ENCODE results near the gene IMMP1L.
"Not testable (repeated sequence)": the region's sequence is repeated elsewhere in the genome, so short reads cannot be mapped to it uniquely, and the experiment has no call there.

IMMP1L gene

GRCh38 chr11:31500560-31500959, 8.9 kb downstream of the IMMP1L start:
- Histone ChIP-seq H3K27me3 (replicated peaks; ENCODE audit: control insufficient read depth, insufficient read depth, low read length) (no peaks in the 10 kb centered on the region), H3K36me3 (ENCODE audit: control insufficient read depth, insufficient read depth, low read length) (peaks cover 1% of the 10 kb centered on the region; the same call in 1 of the 2 replicates), H3K4me3 (replicated peaks; ENCODE audit: low read depth, low read length) (no peak overlapping the region)
- no peak for TF ChIP-seq CTCF (IDR thresholded peaks at IDR 0.05; ENCODE audit: insufficient read depth, low read length, poor library complexity, severe bottlenecking)
- no peak for DNase-seq (ENCODE audit: extremely low read depth, insufficient read length)

DNA sequence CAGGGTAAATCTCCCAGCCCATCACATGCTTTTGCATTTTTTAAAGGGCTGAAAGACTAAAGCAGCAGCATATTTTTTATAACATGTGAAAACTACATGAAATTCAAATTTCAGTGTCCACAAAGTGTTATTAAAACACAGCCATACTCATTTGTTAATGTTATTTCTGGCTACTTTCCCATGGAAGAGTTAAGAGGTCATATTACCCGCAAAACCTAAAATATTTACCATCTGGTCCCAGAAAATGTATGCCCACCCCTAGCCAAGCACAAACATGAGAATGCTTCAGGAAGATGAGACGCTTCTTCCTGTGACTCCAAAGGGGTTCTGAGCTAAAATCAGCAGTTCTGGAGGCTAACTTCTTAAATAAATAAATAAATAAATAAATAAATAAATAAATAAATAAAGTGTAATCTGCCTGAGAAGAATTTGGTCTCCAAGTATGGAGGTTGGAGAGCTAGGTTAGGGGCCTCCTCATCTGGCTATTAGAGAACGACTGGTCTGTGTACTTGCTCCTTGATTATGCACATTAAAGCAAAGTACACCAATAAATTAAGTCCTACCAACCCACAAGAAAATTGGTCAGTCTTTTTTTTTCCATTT, 9.7 kb downstream of the IMMP1L start:
- no peak for TF ChIP-seq CTCF (IDR thresholded peaks at IDR 0.05; ENCODE audit: insufficient read depth, low read length, poor library complexity, severe bottlenecking)
- DNase-seq (ENCODE audit: extremely low read depth, insufficient read length) = no peak

GRCh38 chr11:31493762-31494161, 15.7 kb downstream of the IMMP1L start:
- H3K27me3 ChIP-seq (replicated peaks; ENCODE audit: control insufficient read depth, insufficient read depth, low read length); DNase-seq (ENCODE audit: extremely low read depth, insufficient read length); H3K4me3 ChIP-seq (replicated peaks; ENCODE audit: low read depth, low read length); H3K36me3 ChIP-seq (ENCODE audit: control insufficient read depth, insufficient read depth, low read length): not testable (repeated sequence)

More for the DNA sequence above, 9.7 kb downstream of the IMMP1L start:
- H3K4me3 ChIP-seq (replicated peaks; ENCODE audit: low read depth, low read length) = no peak overlapping the region
- H3K36me3 ChIP-seq (ENCODE audit: control insufficient read depth, insufficient read depth, low read length) = no peaks in the 10 kb centered on the region
- no peaks in the 10 kb centered on the region for H3K27me3 ChIP-seq (replicated peaks; ENCODE audit: control insufficient read depth, insufficient read depth, low read length)

GRCh38 chr11:31493235-31493634, 16.2 kb downstream of the IMMP1L start:
- Histone ChIP-seq H3K36me3 (ENCODE audit: control insufficient read depth, insufficient read depth, low read length) (no peaks in the 10 kb centered on the region), H3K4me3 (replicated peaks; ENCODE audit: low read depth, low read length) (no peak overlapping the region), H3K27me3 (replicated peaks; ENCODE audit: control insufficient read depth, insufficient read depth, low read length) (no peaks in the 10 kb centered on the region)
- no peak for DNase-seq (ENCODE audit: extremely low read depth, insufficient read length)
- no peak for TF ChIP-seq CTCF (IDR thresholded peaks at IDR 0.05; ENCODE audit: insufficient read depth, low read length, poor library complexity, severe bottlenecking)

DNA sequence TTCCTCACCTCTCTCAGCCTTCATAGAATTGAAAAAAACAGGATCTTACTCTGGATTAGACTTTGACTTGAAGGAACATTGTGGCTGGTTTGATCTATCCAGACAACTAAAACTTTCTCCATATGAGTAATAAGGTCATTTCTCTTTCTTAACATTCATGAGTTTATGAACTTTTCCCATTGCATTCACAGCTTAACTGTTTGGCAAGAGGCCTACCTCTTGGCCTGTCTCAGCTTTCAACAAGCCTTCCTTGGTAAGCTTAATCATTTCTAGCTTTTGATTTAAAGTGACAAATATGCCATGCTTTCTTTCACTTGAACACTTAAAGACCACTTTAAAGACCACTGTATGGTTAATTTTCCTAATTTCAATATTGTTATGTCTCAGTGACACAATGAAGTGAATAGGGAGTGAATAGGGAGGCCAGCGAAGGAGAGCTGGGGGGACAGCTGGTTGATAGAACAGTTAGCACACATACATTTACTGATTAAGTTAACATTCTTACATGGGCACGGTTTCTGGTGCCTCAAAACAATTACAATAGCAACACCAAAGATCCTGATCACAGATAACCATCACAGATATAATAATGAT, 17.0 kb downstream of the IMMP1L start:
- no peaks in the 10 kb centered on the region for H3K27me3 ChIP-seq (replicated peaks; ENCODE audit: control insufficient read depth, insufficient read depth, low read length)
- H3K4me3 ChIP-seq (replicated peaks; ENCODE audit: low read depth, low read length) = no peak overlapping the region
- no peak for DNase-seq (ENCODE audit: extremely low read depth, insufficient read length)
- TF ChIP-seq CTCF (IDR thresholded peaks at IDR 0.05; ENCODE audit: insufficient read depth, low read length, poor library complexity, severe bottlenecking) = no peak
- no peaks in the 10 kb centered on the region for H3K36me3 ChIP-seq (ENCODE audit: control insufficient read depth, insufficient read depth, low read length)

GRCh38 chr11:31487848-31488247, 21.6 kb downstream of the IMMP1L start:
- Histone ChIP-seq H3K27me3 (replicated peaks; ENCODE audit: control insufficient read depth, insufficient read depth, low read length) (no peaks in the 10 kb centered on the region), H3K4me3 (replicated peaks; ENCODE audit: low read depth, low read length) (no peak overlapping the region), H3K36me3 (ENCODE audit: control insufficient read depth, insufficient read depth, low read length) (no peaks in the 10 kb centered on the region)
- DNase-seq (ENCODE audit: extremely low read depth, insufficient read length) = no peak
- peak; percentile 26 for TF ChIP-seq CTCF (IDR thresholded peaks at IDR 0.05; ENCODE audit: insufficient read depth, low read length, poor library complexity, severe bottlenecking)

Measured in GM06990 (cell line).